GM23338 (cell line): ENCODE results near the gene HABP4.

Experiments used
- CREB1 ChIP-seq: fragments of 250-450 bp; sonication (Bioruptor Pico); IDR thresholded peaks from 2 replicates; pipeline ENCODE4 v1.5.0; 2020; ENCODE audit warnings: low read depth, mild to moderate bottlenecking, moderate library complexity
- EZH2 ChIP-seq: fragments of 200-600 bp; sonication (generic); IDR thresholded peaks from one replicate; pipeline ENCODE4 v1.8.0; 2017; ENCODE audit warnings: antibody characterized with exemption, mild to moderate bottlenecking, low read depth; ENCODE audit not compliant: unreplicated experiment
- EZH2phosphoT487 ChIP-seq: fragments of 200-600 bp; sonication (generic); IDR thresholded peaks from one replicate; pipeline ENCODE4 v1.8.1; 2018; ENCODE audit warnings: antibody characterized with exemption; ENCODE audit not compliant: unreplicated experiment
- JUNB ChIP-seq: IDR thresholded peaks from one replicate; pipeline ENCODE4 v1.6.1; 2016; ENCODE audit warnings: antibody characterized with exemption; ENCODE audit not compliant: unreplicated experiment
- NANOG ChIP-seq: IDR thresholded peaks from 2 replicates; pipeline ENCODE4 v1.6.1; 2016; ENCODE audit warnings: antibody characterized with exemption, borderline replicate concordance
- POLR2AphosphoS5 ChIP-seq: IDR thresholded peaks from 2 replicates; pipeline ENCODE4 v1.6.1; 2016; ENCODE audit warnings: antibody characterized with exemption, low read depth
- STAT1 ChIP-seq: IDR thresholded peaks from one replicate; pipeline ENCODE4 v1.6.1; 2016; ENCODE audit warnings: antibody characterized with exemption; ENCODE audit not compliant: unreplicated experiment
- ZNF114 ChIP-seq: fragments of 250-450 bp; sonication (Bioruptor Pico); IDR thresholded peaks from 2 replicates; pipeline ENCODE4 v1.5.0; 2020; ENCODE audit warnings: mild to moderate bottlenecking, moderate library complexity
- ZNF331 ChIP-seq: fragments of 250-450 bp; sonication (Bioruptor Pico); IDR thresholded peaks from 2 replicates; pipeline ENCODE4 v1.5.0; 2020; ENCODE audit warnings: low read depth, mild to moderate bottlenecking, moderate library complexity
- TF ChIP-seq, protein P1 (sequence below), 2 experiments: fragments of 200-600 bp in 1 of 2; sonication (generic) in 1 of 2; conservative IDR thresholded peaks; 2 replicates each; pipeline versions ENCODE4 v1.5.1 to v1.6.1; 2016 to 2017; ENCODE audit warnings: antibody characterized with exemption in 2 of 2, low read depth in 2 of 2, mild to moderate bottlenecking in 2 of 2, moderate library complexity in 1 of 2
- TF ChIP-seq, protein P2 (sequence below): IDR thresholded peaks from one replicate; pipeline ENCODE4 v1.6.1; 2018; ENCODE audit warnings: antibody characterized with exemption; ENCODE audit not compliant: unreplicated experiment
- TF ChIP-seq, protein P3 (sequence below): IDR thresholded peaks from 2 replicates; pipeline ENCODE4 v1.6.1; 2016; ENCODE audit warnings: antibody characterized with exemption

DNA sequence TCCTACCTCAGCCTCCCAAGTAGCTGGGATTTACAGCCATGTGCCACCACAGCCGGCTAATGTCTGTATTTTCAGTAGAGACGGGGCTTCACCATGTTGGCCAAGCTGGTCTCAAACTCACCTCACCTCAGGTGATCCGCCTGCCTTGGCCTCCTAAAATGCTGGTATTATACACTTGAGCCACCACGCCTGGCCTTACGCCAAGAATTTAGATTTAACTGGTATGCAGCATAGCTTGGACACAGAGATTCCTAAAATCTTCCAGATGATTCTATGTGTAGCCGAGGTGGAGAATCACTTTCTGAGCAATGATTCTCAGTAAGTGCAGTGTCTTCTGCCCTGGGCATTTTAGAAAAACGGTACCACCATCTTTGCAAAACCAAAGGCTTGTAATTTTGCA, 74.1 kb downstream of the HABP4 start:
- TF ChIP-seq, protein P1, sequence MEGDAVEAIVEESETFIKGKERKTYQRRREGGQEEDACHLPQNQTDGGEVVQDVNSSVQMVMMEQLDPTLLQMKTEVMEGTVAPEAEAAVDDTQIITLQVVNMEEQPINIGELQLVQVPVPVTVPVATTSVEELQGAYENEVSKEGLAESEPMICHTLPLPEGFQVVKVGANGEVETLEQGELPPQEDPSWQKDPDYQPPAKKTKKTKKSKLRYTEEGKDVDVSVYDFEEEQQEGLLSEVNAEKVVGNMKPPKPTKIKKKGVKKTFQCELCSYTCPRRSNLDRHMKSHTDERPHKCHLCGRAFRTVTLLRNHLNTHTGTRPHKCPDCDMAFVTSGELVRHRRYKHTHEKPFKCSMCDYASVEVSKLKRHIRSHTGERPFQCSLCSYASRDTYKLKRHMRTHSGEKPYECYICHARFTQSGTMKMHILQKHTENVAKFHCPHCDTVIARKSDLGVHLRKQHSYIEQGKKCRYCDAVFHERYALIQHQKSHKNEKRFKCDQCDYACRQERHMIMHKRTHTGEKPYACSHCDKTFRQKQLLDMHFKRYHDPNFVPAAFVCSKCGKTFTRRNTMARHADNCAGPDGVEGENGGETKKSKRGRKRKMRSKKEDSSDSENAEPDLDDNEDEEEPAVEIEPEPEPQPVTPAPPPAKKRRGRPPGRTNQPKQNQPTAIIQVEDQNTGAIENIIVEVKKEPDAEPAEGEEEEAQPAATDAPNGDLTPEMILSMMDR (conservative IDR thresholded peaks at IDR 0.05; ENCODE audit: low read depth in 2 of 2) = no peak
- no peak for TF ChIP-seq EZH2
- no peak for TF ChIP-seq POLR2AphosphoS5
- no peak for TF ChIP-seq CREB1 (CRISPR knock-in tag)
- no peak for TF ChIP-seq EZH2phosphoT487
- TF ChIP-seq, protein P2, sequence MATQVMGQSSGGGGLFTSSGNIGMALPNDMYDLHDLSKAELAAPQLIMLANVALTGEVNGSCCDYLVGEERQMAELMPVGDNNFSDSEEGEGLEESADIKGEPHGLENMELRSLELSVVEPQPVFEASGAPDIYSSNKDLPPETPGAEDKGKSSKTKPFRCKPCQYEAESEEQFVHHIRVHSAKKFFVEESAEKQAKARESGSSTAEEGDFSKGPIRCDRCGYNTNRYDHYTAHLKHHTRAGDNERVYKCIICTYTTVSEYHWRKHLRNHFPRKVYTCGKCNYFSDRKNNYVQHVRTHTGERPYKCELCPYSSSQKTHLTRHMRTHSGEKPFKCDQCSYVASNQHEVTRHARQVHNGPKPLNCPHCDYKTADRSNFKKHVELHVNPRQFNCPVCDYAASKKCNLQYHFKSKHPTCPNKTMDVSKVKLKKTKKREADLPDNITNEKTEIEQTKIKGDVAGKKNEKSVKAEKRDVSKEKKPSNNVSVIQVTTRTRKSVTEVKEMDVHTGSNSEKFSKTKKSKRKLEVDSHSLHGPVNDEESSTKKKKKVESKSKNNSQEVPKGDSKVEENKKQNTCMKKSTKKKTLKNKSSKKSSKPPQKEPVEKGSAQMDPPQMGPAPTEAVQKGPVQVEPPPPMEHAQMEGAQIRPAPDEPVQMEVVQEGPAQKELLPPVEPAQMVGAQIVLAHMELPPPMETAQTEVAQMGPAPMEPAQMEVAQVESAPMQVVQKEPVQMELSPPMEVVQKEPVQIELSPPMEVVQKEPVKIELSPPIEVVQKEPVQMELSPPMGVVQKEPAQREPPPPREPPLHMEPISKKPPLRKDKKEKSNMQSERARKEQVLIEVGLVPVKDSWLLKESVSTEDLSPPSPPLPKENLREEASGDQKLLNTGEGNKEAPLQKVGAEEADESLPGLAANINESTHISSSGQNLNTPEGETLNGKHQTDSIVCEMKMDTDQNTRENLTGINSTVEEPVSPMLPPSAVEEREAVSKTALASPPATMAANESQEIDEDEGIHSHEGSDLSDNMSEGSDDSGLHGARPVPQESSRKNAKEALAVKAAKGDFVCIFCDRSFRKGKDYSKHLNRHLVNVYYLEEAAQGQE = no peak
- TF ChIP-seq STAT1 = no peak
- TF ChIP-seq ZNF331 (CRISPR knock-in tag) = no peak
- no peak for TF ChIP-seq JUNB
- TF ChIP-seq ZNF114 (CRISPR knock-in tag) = no peak
- no peak for TF ChIP-seq NANOG
- TF ChIP-seq, protein P3, sequence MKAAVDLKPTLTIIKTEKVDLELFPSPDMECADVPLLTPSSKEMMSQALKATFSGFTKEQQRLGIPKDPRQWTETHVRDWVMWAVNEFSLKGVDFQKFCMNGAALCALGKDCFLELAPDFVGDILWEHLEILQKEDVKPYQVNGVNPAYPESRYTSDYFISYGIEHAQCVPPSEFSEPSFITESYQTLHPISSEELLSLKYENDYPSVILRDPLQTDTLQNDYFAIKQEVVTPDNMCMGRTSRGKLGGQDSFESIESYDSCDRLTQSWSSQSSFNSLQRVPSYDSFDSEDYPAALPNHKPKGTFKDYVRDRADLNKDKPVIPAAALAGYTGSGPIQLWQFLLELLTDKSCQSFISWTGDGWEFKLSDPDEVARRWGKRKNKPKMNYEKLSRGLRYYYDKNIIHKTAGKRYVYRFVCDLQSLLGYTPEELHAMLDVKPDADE = no peak
